ENCODE results near the gene MAN2A1. TPM values are rescaled to one million over a fixed set of nuclear protein-coding genes. Genes with fewer than 3 reads are reported as not detected.

Gene MAN2A1
- total RNA-seq, 1 experiment from 2014 or later = 35.4 TPM

GRCh38 chr5:109853377-109853776 is 163.7 kb downstream of the MAN2A1 start:
- Histone ChIP-seq H3K9me2 (ENCODE audit: insufficient read depth) (no peaks in the 10 kb centered on the region), H3K9ac (ENCODE audit: low read length) (no peak overlapping the region), H3K4me2 (ENCODE audit: low read length) (no peak overlapping the region), H3K27ac (ENCODE audit: low read depth, low read length) (no peak overlapping the region), H3K4me3 (replicated peaks in 1 of 2; ENCODE audit: low read depth in 1 of 2, low read length in 2 of 2) (no peak overlapping the region), H2AFZ (ENCODE audit: low read depth, low read length, poor library complexity, severe bottlenecking) (no peak overlapping the region), H3K4me1 (ENCODE audit: control insufficient read depth in 1 of 2, insufficient read depth in 2 of 2, low read length in 2 of 2) (no peaks in the 10 kb centered on the region), H3K36me3 (ENCODE audit: control insufficient read depth in 1 of 2, insufficient read depth in 2 of 2, low read length in 2 of 2) (0 out of 4 replicates have a peak, but pooled peaks cover 0 to 2% of the 10 kb centered on the region in 2 experiments), H4K20me1 (ENCODE audit: insufficient read depth) (no peaks in the 10 kb centered on the region), H3K27me3 (ENCODE audit: insufficient read depth, low read length) (no peaks in the 10 kb centered on the region), H3K79me2 (ENCODE audit: insufficient read depth, low read length) (no peaks in the 10 kb centered on the region), H3K9me3 (ENCODE audit: control insufficient read depth in 1 of 2, insufficient read depth in 1 of 2, low read depth in 1 of 2, low read length in 2 of 2) (no peaks in the 10 kb centered on the region)
- ATAC-seq (no peak), DNase-seq (ENCODE audit: low read depth, low spot score) (no peak)
- RAD21 ChIA-PET (ENCODE audit: low non-redundant PET in 1 of 2, low total read pairs in 2 of 2, uncharacterized antibody in 2 of 2, unreplicated experiment in 2 of 2) = no interaction called here
- BruUV-seq (replicated peaks) = no TSS peak
- intact Hi-C loops (cut with micrococcal nuclease) = no loop called here
- POLR2A ChIA-PET = no interaction called here
- CTCF ChIA-PET = no interaction called here
- TF ChIP-seq CEBPB (IDR thresholded peaks at IDR 0.05; ENCODE audit: low read depth) (no peak), ZNF274 (IDR thresholded peaks at IDR 0.05; ENCODE audit: low read depth, low read length) (no peak), REST (IDR thresholded peaks at IDR 0.05; ENCODE audit: low read depth) (no peak), CTCF (IDR thresholded peaks at IDR 0.05 in 2 of 3, conservative IDR thresholded peaks at IDR 0.05 in 1 of 3; ENCODE audit: borderline replicate concordance in 1 of 3, insufficient read depth in 1 of 3, low read depth in 2 of 3, low read length in 2 of 3) (no peak), POLR2AphosphoS5 (IDR thresholded peaks at IDR 0.05; ENCODE audit: low read depth, low read length) (no peak), TCF7L2 (IDR thresholded peaks at IDR 0.05; ENCODE audit: borderline replicate concordance, extremely low read depth, insufficient read depth, insufficient read length) (no peak), ELF1 (IDR thresholded peaks at IDR 0.05; ENCODE audit: borderline replicate concordance, low read depth) (no peak), EGR1 (IDR thresholded peaks at IDR 0.05; ENCODE audit: low read depth) (no peak), ZFX (IDR thresholded peaks at IDR 0.05) (no peak), ZBTB33 (IDR thresholded peaks at IDR 0.05; ENCODE audit: extremely low read depth, insufficient replicate concordance, low read length) (no peak), SIN3A (IDR thresholded peaks at IDR 0.05; ENCODE audit: low read depth) (no peak), FOSL1 (IDR thresholded peaks at IDR 0.05; ENCODE audit: low read depth) (no peak), POLR2A (IDR thresholded peaks at IDR 0.05; ENCODE audit: borderline replicate concordance, extremely low read depth, insufficient read depth, insufficient read length) (no peak), CBX3 (IDR thresholded peaks at IDR 0.05; ENCODE audit: low read depth) (no peak), EZH2phosphoT487 (IDR thresholded peaks at IDR 0.05; ENCODE audit: borderline replicate concordance) (no peak), EZH2 (IDR thresholded peaks at IDR 0.05) (no peak), SRF (IDR thresholded peaks at IDR 0.05; ENCODE audit: low read depth) (no peak), JUND (IDR thresholded peaks at IDR 0.05) (no peak), YY1 (IDR thresholded peaks at IDR 0.05; ENCODE audit: extremely low read depth, insufficient replicate concordance, low read depth, low read length) (no peak), SP1 (IDR thresholded peaks at IDR 0.05; ENCODE audit: low read depth) (no peak)

Measured in HCT116 (cell line).